WI38 (cell line): Measurements from ENCODE around the gene LRMDA.
A peak's percentile ranks its signal among the peaks of the same experiment; 100 is the strongest.

Source experiments
- H3K4me3 ChIP-seq: 2 replicates; pipeline ENCODE4 v1.5.1; 2011; ENCODE audit warnings: low read depth, mild to moderate bottlenecking, control low read depth, low read length
- TF ChIP-seq, protein P1 (sequence below): IDR thresholded peaks from 2 replicates; pipeline ENCODE4 v1.5.1; 2012; ENCODE audit warnings: low read depth, mild to moderate bottlenecking, control low read depth, low read length

LRMDA gene

DNA sequence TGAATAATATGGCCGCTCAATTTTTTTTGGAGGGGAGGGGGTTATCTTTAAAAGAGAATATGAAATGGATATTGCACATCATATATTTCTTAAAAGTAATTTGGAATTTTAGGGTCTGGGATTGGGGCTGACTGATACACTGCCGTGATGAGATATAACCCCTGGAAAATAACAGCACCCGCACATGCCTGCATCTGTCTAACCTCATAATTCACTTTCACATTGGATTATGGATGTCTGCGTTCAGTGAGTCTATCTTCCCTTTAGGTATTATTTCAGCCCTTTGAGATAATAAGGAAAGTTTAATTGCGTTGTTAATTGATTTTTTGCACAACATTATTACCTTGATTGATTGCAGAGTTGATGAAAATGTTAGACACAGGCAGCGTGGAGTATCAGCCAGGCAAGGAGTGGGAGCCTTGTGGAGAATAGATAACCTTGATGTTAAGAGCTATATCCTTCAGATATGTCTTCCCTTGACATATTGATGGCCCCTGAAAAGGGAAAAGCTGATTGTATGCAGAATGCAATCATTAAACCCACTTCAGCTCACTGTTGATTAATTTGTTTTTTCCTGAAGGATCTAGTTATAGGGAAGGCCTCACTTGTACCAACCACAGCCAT is 1111.0 kb downstream of the LRMDA start:
- TF ChIP-seq, protein P1, sequence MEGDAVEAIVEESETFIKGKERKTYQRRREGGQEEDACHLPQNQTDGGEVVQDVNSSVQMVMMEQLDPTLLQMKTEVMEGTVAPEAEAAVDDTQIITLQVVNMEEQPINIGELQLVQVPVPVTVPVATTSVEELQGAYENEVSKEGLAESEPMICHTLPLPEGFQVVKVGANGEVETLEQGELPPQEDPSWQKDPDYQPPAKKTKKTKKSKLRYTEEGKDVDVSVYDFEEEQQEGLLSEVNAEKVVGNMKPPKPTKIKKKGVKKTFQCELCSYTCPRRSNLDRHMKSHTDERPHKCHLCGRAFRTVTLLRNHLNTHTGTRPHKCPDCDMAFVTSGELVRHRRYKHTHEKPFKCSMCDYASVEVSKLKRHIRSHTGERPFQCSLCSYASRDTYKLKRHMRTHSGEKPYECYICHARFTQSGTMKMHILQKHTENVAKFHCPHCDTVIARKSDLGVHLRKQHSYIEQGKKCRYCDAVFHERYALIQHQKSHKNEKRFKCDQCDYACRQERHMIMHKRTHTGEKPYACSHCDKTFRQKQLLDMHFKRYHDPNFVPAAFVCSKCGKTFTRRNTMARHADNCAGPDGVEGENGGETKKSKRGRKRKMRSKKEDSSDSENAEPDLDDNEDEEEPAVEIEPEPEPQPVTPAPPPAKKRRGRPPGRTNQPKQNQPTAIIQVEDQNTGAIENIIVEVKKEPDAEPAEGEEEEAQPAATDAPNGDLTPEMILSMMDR: no peak
- H3K4me3 ChIP-seq: no peak overlapping the region

DNA sequence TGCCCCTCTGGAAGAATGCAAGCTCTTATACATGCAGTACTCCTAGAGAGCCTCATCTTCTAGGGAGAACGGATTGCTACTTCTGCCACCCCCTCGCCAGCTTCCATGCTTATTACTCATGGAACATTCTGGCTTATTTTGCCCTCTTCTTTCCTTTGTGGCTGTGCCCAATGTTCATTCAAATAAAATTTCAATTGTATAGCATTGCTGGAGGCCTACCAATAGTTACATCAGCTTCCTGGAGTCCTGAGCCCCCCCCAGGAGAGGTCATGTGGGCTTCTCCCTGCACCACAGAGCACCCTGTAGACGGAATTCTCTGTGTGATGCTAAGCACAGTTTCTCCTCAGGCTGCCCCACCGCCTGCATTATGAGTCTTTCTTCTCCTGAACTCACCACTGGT is 1112.2 kb downstream of the LRMDA start:
- TF ChIP-seq, protein P1: no peak
- no peak overlapping the region for H3K4me3 ChIP-seq

DNA sequence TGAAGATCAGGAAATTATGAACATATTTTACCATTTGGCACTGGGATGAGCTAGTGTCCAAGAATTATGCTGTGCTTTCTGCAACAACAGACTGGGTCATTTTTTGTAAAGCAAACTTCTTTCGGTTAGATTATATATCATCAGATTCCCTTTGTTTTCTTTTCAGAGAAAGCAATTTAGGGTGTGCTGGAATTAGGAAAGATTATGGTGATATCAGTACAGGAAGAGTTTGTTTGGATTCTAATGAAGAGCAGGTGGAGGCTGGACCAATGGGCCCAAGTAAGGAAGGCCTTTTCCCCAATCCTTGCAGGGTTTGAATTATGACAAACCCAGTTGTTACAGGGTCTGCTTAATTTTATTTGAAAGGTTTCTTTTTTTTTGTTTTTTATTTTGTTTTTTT is 1113.4 kb downstream of the LRMDA start:
- TF ChIP-seq, protein P1: no peak
- H3K4me3 ChIP-seq: no peak overlapping the region

DNA sequence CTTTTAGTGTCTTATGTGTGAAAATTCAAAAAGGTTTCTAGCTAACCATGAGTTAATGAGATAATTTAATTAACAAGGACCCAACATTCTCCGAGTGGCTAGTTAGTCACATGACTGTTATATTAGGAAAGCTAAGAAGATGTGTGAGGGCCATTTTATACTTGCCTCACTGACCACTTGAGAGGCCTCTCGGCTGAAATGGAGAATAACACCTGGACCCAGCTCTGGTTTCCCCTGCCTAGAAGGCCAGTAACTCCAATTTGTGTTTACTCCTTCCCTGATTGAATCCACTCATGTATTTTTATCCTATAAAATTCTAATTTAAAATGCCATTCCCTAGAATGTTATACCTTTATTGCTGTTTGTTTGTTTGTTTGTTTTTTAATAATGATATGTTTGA is 1115.0 kb downstream of the LRMDA start:
- no peak overlapping the region for H3K4me3 ChIP-seq
- TF ChIP-seq, protein P1: no peak

DNA sequence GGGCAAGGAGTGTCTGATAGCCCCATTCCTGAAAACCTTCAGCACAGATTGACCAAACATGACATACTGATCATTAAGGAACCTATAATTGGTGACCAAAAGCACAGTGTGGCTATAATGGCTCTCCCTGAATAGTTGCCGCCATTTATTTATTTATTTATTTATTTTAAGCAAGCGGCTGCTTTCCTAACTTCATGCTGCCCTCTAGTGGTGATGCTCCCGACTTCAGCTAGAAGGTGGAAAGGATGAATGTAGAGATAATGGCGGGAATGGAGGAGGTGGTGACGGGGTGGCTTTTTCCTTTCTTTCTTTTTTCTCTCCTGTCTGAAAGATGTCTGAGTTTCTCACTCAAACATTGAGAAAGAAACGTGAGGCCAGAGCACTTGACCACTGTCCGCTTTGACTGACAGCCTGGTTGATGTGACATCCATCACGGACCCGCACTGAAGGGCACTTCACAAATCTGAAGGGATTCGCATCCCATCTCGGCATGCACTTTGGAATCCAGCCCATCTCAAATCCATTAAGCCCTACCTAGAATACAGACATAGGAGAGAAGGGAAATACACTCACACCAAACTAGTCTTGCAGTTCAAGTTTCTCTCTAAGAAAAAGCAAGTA is 1116.0 kb downstream of the LRMDA start:
- TF ChIP-seq, protein P1: peak; percentile 65
- H3K4me3 ChIP-seq: no peak overlapping the region

DNA sequence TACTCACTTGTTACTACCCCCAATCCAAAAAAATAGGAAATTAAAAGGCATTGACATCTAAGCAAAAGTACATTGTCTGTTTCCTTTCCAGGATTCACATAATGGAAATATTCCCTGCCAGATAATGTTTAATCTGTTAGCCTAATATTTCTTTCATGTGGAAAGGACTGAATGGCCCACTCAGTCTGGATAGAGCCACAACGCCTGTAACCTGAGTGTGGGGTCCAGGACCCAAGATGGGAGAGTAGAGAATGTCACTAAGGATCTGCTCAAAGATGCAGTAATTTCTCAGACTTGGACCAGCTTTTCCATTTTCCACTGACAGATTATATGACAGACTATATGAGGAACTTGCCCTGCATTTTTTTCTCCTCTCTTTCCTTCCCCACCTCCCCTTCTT is 1117.3 kb downstream of the LRMDA start:
- TF ChIP-seq, protein P1: no peak
- H3K4me3 ChIP-seq: no peak overlapping the region

DNA sequence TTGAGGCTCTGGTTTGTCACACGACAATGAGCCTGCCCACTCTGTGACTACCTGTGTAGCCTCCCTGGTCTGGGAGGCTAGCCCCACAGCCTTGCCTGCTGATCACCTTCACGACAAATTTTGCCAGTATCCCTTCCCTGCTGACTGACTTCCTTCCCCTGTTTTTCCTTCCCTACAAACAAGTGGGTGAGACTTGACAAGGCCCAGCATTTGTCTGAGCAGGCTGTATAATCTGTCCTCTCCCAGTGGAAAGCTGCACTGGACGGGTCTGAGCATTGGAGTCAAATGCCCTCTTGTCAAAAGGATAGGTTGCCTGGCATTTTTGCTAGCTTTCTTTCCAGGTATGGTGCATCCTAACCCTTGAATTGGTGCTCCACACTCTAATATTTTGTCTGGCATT is 1117.7 kb downstream of the LRMDA start:
- TF ChIP-seq, protein P1: no peak
- no peak overlapping the region for H3K4me3 ChIP-seq
